Activated T-cell treated with anti-CD3 and anti-CD28 coated beads for 1 hour (primary cell): Measurements from ENCODE around the gene ANKRD33.
A peak's percentile ranks its signal among the peaks of the same experiment; 100 is the strongest.

Source experiments
- DNase-seq: peaks from one replicate; pipeline ENCODE4 v3.0.0-alpha.2; 2020; ENCODE audit warnings: low read depth

ANKRD33 gene

DNA sequence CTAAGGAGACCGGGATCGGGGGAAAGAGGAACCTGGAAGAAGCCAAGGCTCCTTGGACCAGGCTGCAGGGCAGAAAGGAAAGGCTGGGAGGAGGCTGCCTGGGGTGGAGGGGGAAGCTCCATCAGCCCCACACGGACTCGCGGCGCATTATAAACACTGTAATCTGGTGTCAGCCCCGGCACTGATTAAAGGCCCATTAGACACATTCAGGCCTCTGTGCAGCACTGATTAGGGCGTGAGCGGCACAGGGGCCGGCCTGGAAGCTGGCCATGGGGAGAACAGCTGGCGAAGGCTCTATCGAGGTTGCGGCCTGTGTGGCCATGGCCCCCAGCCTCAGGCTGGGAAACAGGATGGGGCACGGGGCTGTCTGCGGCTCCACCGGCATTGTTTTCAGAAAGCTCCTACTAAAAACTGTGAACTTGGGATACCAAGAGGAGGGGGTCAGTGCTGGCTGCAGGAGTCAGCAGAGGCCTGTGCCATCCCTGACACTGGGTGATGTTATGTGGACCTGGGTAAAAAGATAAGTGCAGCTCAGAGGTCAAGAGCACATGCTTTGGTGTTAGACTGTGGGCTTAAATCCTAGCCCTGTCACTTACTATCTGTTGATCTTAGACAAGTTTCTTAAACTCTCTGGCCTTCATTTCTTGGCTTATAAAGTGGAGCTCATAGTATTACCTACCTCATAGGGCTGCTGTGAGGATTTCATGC, 30.0 kb downstream of the ANKRD33 start:
- no peak for DNase-seq

DNA sequence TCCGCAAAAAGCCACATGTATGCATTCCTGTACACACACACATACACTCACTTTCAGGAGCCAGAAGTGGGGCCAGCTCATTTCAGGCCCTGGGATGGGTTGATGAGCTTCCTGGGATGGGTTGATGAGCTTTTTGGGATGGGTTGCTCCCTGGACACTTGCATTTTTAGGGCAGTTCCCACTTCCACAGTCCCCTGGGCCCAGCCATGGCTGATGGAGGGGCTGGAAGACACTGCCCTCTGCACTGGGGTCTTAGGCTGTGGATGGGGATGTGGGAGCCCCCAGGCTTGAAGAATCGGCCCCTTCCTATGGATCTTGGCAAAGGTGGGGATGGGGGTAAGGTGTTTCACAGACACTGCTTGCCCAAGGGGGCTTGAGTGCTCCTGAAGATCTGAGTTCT, 32.1 kb downstream of the ANKRD33 start:
- no peak for DNase-seq

GRCh38 chr12:51921017-51921725, 33.3 kb downstream of the ANKRD33 start:
- no peak for DNase-seq

GRCh38 chr12:51922146-51922545, 34.2 kb downstream of the ANKRD33 start:
- no peak for DNase-seq

DNA sequence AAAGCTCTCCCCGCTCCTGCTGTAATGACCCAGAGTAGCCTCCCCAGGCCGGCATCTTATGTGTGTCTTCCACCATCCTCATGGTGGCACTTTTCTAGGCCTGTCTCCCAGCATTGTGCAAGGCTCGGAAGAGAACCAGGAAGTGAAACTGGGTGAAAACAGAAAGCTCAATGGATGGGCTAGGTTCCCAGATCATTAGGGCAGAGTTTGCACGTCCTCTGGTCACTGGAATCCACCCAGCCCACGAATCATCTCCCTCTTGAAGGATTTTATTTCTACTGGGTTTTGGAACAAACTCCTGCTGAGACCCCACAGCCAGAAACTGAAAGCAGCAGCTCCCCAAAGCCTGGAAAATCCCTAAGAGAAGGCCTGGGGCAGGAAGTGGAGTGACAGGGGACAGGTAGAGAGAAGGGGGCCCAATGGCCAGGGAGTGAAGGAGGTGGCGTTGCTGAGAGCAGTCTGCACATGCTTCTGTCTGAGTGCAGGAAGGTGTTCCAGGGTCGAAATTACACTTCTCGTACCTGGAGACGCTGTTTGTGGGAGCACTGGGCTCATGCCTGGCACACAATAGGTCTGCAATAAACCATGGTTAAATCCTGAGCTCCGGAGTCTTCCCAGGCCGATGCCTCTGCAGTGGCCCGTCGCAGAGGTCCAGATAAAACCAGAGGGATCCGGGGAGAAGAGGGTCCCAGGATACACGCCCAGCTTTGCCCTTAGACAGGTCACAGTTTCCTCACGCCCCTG, 35.0 kb downstream of the ANKRD33 start:
- DNase-seq: no peak

DNA sequence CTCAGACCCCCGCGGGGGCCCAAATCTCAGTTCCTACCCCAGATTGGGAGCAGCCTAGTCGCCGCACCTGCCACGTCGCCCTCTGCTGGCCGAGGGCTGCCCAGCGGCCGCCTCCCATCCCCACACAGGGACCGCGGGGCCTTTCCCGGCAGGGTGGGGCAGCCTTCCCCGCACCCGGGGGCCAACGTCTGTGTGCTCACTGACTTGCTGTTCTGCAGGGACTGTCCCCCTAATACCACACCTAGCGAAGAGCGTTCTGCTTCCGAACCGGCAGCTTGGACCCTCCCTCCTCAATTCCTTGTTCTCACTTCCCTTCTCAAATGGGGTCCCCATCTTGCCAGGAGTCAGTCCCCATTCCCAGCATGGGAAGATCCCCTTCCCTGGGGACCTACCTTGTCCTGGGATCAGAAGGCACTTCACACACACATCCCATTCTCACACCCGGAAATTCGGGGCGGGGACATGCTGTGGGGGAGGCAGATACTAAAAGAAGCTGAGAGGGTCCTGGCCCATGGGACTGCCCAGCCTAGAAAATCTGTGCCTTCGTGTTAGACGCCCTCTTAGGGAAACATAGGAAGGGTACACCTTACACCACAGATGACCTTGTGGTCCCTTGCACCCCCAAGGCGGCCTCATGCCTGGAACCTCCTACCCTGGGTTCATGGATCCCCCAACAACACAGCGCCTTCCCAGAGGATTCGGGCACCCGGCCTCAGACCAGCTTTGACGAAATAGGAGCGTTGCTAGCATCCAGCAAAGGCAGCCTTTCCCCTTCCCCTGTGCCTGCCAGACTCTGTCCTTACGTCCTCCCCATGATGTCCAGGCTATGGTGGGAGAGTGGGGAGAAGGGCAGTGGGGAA, 35.8 kb downstream of the ANKRD33 start:
- peak; percentile 43 for DNase-seq

DNA sequence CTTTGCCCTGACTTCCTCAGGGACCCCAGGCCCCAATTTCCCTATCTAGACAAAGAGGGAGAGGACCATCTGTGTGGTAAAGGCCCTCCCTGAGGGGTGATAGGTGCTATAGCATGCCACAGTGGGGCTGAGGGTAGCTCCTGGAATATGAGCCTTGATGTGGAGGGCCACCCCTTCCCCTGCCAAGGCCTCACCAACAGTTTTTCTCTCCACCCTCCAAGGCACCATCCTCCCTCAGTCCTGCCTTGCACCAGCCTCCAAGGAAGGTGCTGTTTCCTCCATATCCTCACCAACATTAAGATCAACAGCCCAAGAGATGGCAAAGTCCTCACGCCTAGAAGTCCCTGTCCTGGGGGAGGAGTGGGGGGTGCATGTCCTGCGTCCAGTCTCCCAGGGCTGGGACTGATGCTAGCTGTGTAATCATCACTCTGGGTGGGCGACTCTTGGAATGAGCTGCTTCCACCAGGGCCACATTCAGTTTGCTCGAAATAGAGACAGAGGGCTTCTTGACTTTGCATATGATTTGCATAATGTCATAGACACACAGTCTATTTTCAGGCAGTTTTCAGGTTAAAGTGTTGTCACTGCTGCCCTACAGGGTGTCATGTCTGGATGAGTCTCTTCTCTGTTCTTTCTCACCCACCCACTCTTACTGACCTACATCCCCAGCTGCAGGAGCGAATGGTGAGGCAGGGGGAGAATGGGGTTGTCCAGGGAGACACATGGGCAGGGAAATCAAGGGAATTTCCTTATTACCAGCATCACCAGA, 36.8 kb downstream of the ANKRD33 start:
- no peak for DNase-seq

- no peak for DNase-seq
Observed at GRCh38 chr12:51925346-51926063, 37.6 kb downstream of the ANKRD33 start.

- no peak for DNase-seq
Observed at GRCh38 chr12:51926064-51926632, 38.2 kb downstream of the ANKRD33 start.

GRCh38 chr12:51926718-51927117, 38.8 kb downstream of the ANKRD33 start:
- peak; percentile 42 for DNase-seq

- DNase-seq: no peak
Observed at GRCh38 chr12:51932218-51933076, 44.5 kb downstream of the ANKRD33 start.

DNA sequence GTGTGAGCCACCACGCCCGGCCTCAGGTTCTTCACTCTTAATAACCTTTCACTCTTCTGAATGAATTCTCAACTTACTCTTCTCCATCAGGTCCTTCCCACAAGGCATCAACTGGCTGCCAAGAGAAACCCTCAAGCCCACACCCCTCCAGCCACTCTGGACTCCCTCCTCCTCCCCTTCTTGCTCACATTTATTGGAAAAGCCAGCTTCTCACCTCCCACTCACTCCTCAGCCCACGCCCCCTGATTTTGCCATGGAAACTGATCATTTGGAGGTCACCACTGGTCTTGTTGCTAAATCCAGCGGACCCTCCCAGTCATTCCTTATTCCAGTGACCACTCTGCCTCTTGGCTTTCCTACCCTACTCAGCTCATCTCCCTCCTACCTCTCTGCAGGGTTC, 46.2 kb downstream of the ANKRD33 start:
- no peak for DNase-seq

GRCh38 chr12:51937926-51938325, 50.0 kb downstream of the ANKRD33 start:
- no peak for DNase-seq

DNA sequence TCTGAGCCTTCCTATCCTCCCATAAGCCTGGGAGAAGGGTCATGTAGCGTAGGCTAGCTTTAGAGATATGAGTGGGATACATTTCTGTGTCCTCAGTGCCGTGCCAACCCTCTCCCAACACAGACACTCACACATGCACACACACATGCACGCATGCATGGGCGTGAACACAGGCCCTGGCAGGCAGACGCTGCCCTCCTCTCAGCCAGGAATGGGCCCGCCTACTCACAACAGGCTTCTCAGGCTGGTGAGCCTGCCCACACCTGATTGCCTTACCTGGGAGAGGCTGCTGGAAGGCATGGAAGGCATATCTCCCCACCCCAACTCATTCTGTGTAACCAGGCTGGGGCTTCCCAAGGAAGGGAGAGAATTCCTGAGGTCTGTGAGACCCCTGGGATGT, 50.8 kb downstream of the ANKRD33 start:
- no peak for DNase-seq

GRCh38 chr12:51941011-51941581, 53.2 kb downstream of the ANKRD33 start:
- DNase-seq: no peak
